HG03575 (cell line): ENCODE results near the gene PIP5KL1.

Experiments used
- ATAC-seq: cut with Tn5 transposase; IDR thresholded peaks from one replicate; pipeline ENCODE4 v1.9.1; 2021; ENCODE audit not compliant: unreplicated experiment, insufficient number of reproducible peaks, low FRiP score; ENCODE audit errors: extremely low read depth

PIP5KL1 gene

GRCh38 chr9:127930231-127931091 lies at the start of gene PIP5KL1:
PIP5KL1 (minus strand) TSS chr9:127930777; CDS start chr9:127930752, 25 bp downstream.
- no peak for ATAC-seq

GRCh38 chr9:127980060-127980705 lies 49.6 kb upstream of the PIP5KL1 start:
- ATAC-seq: no peak

- no peak for ATAC-seq
Observed at GRCh38 chr9:127979333-127980059, 48.9 kb upstream of the PIP5KL1 start.

GRCh38 chr9:127979015-127979332 lies 48.4 kb upstream of the PIP5KL1 start:
- ATAC-seq: no peak

GRCh38 chr9:127977884-127978647 lies 47.5 kb upstream of the PIP5KL1 start:
- no peak for ATAC-seq

GRCh38 chr9:127977009-127977883 lies 46.7 kb upstream of the PIP5KL1 start:
- no peak for ATAC-seq

- no peak for ATAC-seq
Observed at GRCh38 chr9:127976498-127976897, 45.9 kb upstream of the PIP5KL1 start.

- no peak for ATAC-seq
Observed at GRCh38 chr9:127975376-127976315, 45.1 kb upstream of the PIP5KL1 start.

- ATAC-seq: no peak
Observed at GRCh38 chr9:127974769-127975261, 44.2 kb upstream of the PIP5KL1 start.

GRCh38 chr9:127974001-127974768 lies 43.6 kb upstream of the PIP5KL1 start:
- no peak for ATAC-seq

- ATAC-seq: no peak
Observed at GRCh38 chr9:127973169-127974000, 42.8 kb upstream of the PIP5KL1 start.

- ATAC-seq: no peak
Observed at GRCh38 chr9:127972236-127972871, 41.8 kb upstream of the PIP5KL1 start.

GRCh38 chr9:127971357-127972235 lies 41.0 kb upstream of the PIP5KL1 start:
- ATAC-seq: no peak
